Activated CD8-positive, alpha-beta memory T cell treated with anti-CD3 and anti-CD28 coated beads, Interleukin-2, amount 50 U/mL, for 24 hours (primary cell): ENCODE measurements around the gene LAMA5.

Source experiments
- DNase-seq: peaks from one replicate; pipeline ENCODE4 v3.0.0-alpha.2; 2020; ENCODE audit errors: extremely low read depth

The LAMA5 gene

GRCh38 chr20:62317167-62317655, 49.9 kb downstream of the LAMA5 start:
- DNase-seq: no peak

- DNase-seq: no peak
Observed at GRCh38 chr20:62316331-62317166, 50.6 kb downstream of the LAMA5 start.

- no peak for DNase-seq
Observed at GRCh38 chr20:62315773-62316172, 51.3 kb downstream of the LAMA5 start.

GRCh38 chr20:62314711-62315302, 52.3 kb downstream of the LAMA5 start:
- DNase-seq: no peak

GRCh38 chr20:62314339-62314638, 52.8 kb downstream of the LAMA5 start:
- DNase-seq: no peak

GRCh38 chr20:62313460-62314338, 53.4 kb downstream of the LAMA5 start:
- no peak for DNase-seq

GRCh38 chr20:62313021-62313420, 54.1 kb downstream of the LAMA5 start:
- DNase-seq: no peak

- no peak for DNase-seq
Observed at GRCh38 chr20:62312662-62312977, 54.5 kb downstream of the LAMA5 start.

- no peak for DNase-seq
Observed at GRCh38 chr20:62311832-62312661, 55.1 kb downstream of the LAMA5 start.

- no peak for DNase-seq
Observed at GRCh38 chr20:62311150-62311549, 56.0 kb downstream of the LAMA5 start.

- no peak for DNase-seq
Observed at GRCh38 chr20:62310757-62311121, 56.4 kb downstream of the LAMA5 start.

GRCh38 chr20:62309947-62310756, 57.0 kb downstream of the LAMA5 start:
- DNase-seq: no peak

- DNase-seq: no peak
Observed at GRCh38 chr20:62309198-62309944, 57.7 kb downstream of the LAMA5 start.

GRCh38 chr20:62308102-62308822, 58.9 kb downstream of the LAMA5 start:
- no peak for DNase-seq

GRCh38 chr20:62307226-62308101, 59.6 kb downstream of the LAMA5 start:
- no peak for DNase-seq

GRCh38 chr20:62306414-62307187, 60.5 kb downstream of the LAMA5 start:
- no peak for DNase-seq

- DNase-seq: no peak
Observed at GRCh38 chr20:62305765-62306413, 61.2 kb downstream of the LAMA5 start.
